DMS 273 (cell line): Measurements from ENCODE around the gene SAMSN1.
A peak's percentile ranks its signal among the peaks of the same experiment; 100 is the strongest.

Source experiments
- DNase-seq: peaks from one replicate; lab custom pipeline; 2025; ENCODE audit not compliant: unreplicated experiment; lab: John Stamatoyannopoulos, UW

SAMSN1 gene

DNA sequence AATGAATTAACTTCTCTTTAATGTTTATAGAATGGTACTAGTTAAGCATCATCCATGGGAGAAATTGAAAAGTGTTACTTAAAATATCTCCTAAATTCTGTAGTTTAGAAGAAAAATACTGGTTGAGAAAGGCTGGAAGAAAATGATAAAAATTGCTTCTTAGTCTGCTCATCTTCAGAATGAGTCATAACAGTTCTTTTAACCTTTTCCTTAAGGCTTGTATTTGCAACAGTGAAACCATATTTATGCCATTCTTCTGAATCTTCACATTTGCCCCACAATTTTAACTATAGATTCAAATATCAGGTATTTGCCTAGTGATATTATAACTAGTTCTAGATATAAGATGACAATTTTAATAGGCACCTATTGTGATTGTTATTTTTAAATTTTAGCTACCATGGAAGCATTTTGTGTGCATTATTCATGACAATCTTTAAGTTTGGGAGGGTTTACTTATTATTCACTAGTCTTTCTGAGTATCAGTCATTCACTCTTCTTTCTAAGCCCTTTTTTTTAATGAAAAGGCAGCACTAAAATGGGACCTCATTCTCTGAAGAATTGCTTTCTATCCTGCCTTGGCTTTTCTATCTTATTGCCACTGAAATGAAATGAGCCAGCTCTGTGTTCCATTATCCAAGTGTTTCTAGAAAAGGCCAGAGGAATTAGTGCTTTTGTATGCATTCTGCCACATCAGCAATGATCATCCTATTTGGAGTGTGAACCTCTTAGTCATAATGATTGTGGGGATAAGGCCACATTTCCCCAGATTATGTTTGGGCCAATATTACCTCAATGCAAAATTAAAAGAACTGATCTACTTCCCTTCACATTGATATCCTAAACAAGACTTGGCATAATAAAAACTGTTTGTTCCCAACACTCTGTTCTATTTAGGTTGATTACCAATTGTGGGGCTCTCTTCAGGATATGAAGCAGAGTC lies 58.4 kb downstream of the SAMSN1 start:
- DNase-seq, result no peak

DNA sequence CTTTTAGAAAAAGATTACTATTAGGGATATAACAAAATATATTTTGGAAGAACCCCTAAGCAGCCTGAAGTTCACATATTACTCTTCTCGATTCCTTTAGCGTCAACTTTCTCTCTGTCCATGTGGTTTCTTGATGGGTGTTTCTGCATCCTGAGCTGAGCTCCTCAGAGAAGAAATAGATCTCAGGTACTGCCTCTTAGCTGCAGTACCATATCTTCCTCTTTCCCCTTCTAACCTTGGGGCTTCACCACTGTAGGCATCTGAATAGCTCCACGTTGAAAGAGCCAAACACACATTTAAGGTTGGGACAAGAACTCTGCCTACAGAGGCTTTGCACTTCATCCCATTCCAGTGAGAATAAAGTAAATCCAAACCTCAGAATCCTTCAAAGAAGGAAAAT lies 59.2 kb downstream of the SAMSN1 start:
- DNase-seq, result no peak

DNA sequence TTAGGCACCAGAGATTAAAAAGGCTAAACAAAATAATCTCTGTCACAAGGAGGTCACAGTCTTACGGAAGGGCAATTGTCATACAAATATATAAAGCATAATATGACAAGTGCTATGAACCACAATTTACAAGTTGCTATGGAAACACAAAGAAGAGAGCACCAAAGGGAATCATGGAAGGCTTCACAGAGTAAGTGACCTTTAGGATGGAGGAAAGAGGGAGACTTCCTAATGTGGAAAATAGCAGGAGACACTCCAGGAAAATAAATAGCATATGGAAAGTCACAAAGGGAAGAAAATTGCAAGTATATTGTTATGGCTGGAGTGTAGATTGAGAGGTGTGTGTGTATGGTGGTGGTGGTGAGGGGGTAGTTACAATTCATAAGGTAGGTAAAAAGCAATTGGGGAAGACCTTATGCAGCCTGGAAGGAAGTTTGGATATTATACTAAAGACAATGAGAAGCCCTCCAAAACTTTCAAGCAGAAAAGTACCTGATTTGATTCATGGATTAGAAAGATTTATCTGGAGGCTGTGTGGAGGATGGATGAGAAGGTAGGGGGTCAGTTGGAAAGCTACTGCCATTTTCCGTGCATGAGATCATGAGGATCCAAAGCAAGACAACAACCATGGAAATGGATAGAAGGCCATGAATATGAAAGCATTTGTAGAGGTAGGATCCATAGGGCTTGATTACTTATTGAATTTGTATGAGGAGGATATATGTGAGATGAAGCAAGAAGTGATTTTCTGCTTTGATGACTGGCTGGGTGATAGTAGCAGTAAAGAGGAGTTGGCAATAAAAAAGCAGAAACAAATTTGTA lies 61.7 kb downstream of the SAMSN1 start:
- DNase-seq, result no peak

DNA sequence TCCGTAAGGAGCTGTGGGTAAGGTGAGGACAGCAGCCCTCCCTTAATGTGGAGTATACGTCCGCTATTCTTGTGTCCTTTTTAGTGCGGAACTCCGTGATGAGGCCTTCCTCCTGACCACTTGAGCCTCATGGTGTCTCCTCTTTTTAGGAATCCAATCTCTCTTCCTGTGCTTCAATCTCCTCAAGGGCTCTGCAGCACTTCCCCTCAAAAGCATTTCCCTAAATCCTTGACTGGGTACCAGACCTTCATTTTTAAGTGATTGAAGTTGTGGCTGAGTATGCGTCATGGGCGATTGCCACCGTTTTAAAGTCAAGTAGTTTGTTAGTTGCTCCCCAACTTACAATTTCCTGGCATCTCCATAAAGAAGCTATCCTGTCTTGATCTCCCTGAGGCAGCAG lies 62.8 kb downstream of the SAMSN1 start:
- DNase-seq, result no peak

DNA sequence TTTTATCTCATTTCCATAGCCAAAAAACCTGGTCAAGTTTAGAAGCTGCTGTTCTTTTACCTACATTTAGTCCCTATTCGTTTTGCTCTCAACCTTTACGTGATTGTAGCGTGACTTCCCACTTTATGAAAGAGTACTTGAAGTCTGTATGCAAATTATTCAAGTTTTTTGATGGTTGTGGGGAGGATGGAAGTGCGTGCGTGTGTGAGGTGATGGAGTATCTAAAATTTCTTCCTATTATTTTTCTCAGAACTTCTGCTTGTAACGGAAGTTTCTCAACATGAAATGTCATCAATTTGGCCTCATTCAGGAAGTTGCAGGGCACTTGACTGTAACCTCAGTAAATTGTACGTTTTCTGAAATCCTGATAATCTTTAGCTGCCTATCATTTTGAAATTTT lies 64.0 kb downstream of the SAMSN1 start:
- no peak for DNase-seq

DNA sequence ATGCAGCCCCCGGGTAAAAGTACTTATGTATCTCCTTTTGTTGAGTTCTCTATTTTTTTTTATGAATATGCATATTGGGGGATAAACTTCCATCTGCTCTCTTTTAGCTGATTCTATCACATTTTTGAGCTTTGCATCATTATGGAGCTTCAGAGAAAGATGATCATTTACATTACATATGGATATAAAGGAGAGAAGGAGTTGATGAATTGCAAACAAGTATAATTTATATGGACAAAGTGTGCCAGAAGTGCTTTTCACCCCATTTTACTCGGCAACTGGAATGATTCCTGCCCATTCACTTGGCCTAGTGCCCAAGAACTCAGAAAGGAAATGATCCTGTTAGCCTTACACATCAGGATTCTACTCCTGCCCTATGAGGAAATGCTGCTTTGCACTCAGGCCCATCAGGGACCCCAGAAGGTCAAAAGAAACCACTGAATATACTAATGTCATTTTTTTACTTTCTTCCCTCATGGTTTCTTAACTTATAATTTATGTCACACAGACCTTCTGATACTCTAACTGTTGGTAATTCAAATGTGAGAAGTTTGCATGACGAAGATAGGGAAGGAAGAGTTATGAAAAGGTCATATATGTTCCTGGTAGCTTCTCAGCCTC lies 65.6 kb downstream of the SAMSN1 start:
- DNase-seq, result peak; percentile 9

DNA sequence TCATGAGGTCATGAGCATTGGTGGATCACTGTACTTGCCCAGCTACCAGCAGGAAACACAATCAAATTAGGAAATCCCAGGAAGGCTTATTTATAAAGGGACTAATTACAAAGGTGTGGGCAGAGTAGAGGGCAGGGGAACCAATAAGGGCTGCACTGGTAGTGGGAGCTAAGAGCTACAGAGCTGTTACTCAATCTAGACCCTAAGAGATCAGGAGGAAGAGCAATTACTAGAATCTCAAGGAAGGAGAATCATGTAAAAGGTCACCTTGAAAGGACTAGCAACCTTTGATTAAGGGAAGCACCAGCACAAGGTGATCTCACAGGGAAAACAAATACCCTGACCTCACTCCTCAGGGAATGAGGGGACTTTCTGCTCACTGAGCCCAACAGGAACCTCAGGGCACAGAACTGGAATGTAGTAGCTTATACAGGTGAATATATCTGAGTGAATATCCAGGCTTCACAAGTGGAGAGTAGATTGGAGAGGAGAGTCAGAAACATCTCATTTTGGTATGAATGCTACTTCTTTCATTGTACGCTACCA lies 66.8 kb downstream of the SAMSN1 start:
- DNase-seq, result no peak

DNA sequence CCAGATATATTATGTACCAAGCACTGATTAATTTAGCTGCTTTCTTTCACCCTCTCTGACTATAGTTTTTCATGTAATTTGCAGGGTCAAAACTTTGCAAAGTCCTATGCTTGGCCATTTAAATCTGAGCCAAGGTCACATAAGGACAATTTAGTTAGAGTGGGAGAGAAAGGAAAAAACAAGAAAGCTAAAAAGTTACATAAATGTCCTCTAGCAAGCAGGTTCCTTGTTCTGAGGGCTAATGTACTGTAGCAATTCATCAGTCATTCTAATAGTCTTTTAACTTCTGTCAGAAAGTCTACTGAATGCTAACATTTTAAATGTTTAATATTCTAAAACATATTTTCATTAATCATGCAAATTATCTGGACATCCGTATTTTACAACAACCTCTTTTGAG lies 68.3 kb downstream of the SAMSN1 start:
- DNase-seq, result no peak

DNA sequence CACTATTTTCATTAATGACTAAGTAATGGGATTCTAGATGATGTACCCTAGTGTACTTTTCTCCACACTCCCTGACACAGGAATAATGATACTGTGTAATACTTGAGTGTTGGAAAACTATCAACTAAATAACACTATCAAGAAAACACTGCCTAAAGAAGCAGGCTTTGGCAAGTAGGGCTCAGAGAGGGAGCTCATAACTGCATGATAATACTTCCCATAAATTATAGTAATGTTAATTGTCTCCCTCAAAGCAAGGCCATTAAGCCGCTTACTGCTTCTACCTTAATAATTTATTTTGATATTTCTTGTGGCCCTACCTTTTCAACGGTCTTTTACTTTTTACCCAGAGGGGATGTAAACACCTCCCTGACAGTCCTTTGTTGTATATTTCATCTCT lies 69.0 kb downstream of the SAMSN1 start:
- no peak for DNase-seq

DNA sequence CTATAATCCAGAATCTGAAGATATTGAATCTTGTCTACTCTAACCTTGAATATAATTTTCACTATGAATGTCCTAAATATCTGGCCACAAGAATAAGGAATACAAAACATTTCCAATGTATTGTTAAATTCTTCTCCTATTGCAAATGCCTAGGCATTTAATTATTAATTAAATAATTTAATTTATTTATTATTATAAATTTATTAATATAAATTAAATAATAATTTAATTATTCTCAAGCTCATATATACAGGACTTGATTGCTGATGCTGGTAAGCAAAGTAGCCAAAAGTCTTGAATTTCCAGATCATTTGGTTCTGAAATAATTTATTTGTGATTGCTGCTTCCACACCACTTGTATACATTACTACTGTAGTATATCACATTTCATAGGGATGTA lies 71.1 kb downstream of the SAMSN1 start:
- no peak for DNase-seq

DNA sequence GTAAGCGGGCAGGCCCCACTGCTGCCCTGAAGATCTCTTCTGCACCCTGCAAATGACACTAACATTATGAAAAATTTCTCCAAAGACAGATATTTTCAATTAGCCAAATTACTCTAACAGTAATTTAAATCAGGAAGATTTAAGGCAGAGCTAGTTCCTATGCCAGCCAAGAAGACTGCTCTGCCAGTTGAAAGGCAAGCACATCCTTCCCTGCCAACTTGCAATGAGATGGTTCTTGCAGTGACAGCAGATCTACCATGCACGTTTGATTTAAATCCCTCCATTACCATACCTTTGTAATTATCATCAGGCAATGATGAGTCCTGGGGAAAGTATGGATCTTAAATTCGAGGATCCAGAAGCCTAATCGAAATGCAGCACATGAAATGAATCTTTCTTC lies 76.5 kb downstream of the SAMSN1 start:
- no peak for DNase-seq

DNA sequence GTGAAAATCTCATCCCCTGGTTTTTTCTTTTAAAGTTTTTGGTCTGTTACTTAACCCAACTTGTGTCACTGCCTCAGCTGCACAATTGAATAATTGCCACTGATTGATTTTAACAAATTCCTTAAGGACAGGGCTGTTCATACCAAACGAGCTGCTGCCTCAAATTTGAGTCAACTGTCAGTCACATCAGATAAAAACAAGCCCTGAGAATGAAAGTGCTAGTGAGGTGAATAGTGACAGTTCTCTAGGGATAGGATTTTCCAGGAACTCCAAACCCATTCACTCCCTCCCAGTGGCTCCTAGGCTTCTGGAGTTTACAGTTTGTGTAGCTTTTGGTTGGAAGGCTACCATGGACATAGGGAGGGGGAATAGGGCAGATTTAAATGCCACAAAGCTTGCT lies 79.4 kb downstream of the SAMSN1 start:
- DNase-seq, result no peak

DNA sequence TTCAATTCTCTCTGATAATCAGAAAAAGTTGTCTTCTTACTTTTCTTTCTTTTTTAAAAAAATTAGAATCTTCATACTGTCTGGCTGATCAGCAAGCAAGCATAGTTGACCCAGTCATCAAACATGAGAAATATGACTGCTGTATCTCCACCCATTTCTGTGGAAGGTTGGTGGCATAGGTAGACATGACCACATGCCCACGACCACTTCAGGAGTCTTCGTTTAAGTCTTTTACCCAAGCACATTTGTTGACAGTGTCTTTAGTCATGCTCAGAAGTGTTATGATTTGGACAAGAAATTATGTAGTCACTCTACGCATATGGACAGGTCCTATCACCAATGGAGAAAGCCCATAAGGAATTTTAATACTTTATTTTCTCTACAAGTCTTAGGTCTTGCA lies 88.4 kb downstream of the SAMSN1 start:
- DNase-seq, result no peak

DNA sequence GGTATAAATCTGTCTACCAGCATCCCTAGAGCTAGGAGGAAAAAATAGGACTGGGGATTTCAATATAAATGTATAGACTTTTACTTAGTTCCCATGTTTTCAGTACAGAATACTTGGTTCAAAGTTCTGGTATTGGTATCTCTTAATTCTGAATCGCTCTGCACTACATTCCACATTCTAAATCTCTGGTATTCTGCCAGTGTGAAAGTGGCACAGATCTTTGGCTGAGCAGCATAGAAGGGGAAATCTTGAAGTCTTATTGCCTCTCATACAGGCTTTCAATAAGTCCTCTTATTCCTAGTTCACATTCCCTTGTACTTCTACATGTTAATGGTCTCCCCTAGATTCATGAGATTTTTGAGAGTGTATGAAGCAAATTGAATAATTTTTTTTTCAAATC lies 89.2 kb downstream of the SAMSN1 start:
- no peak for DNase-seq

DNA sequence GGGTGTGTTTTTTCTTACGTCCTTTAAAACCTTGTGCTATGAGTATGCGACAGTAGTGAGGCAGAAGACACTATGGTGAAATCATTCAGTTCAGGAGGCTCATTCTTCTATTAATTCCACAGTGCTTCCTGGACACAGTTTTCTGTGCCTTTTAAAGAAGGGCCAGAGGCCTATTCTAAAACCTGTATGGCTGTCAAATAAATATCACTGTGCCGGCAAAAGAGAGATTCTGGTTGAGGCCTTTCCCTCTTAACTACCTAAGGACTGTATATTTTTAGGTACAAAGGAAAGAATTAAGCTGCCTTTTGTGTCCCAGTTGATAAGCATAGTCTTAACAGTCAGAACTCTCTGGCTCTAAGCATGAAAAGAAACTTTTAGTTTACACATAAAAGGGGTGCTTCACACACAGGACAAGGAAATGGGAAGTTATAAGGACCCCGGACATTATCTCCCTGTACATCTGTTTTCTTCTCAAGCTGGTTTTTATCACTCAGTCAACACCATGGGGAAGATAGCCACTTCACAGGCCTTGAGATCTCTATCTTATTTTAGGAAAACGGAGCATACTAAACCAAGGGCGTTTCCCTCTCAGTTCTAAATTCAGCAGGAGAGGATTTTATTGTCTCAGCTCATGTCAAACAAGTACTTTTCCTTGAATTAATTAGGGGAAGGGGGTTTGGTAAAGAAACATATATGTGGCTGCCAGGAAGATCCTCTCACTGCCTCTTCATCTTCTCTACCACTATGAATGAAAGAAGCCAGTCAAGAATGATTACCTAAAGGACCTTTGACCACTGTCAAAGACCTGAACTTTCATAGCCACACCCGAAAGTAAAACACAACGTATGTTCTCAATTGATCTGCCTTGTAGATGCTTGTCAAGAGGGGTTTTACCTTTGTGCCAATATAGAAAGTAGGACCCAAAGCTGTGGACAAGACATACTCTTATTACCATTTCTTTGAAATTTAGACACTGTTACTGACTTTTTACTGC lies 91.8 kb downstream of the SAMSN1 start:
- DNase-seq, result no peak

DNA sequence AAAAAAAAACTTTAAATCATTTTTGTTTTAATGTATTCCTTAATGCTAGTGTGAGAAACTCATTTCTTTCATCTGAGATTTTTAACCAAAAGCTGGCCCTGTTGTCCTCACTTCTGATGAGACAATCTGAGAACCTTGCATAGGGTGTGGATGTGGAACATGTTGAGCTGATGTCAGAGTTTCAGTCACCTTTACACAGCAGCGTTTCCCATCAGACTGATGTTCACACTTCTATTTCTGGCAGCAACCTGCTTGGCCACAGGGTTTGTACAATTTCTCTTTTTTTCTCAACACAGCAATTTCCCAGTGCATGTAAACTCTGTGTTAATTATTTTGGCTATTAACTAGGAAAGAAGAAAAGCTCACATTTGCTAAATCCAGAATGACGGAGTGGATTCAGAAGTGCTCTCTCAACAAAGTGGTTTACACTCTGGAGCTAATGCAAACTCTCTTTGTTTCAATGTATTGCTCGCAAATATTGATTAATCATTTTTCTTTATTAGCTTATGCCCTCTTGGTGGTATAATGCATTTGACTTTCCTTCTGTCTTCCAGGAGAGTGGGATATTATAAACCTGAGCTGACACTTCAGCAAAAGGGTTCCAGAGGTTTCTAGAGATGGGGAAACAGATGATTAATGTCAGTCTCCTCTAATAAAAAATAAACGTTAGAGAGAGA lies 92.6 kb downstream of the SAMSN1 start:
- no peak for DNase-seq

DNA sequence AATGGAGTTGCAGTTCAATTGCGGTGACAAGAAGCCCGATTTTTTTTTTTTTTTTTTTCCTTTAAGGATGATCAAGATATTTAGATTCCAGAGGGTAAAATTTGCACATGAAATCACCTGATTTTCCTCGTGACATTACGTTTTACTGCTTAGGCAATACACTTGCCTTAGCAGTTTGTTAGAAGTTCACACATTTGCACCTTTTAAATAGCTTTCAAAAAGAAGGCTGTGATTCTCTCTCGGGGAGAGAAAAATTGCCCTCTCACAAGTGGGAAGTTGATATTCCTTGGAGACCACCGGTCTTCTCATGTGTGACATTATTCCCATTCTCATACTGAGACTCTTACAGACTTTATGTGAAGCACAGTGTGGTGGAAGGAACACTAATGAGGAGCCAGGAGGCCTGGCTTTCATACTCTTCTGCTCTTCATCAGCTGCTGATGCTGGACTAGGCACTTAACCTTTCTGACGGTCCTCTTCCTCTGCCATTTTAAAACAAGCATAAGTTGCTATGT lies 93.3 kb downstream of the SAMSN1 start:
- no peak for DNase-seq

DNA sequence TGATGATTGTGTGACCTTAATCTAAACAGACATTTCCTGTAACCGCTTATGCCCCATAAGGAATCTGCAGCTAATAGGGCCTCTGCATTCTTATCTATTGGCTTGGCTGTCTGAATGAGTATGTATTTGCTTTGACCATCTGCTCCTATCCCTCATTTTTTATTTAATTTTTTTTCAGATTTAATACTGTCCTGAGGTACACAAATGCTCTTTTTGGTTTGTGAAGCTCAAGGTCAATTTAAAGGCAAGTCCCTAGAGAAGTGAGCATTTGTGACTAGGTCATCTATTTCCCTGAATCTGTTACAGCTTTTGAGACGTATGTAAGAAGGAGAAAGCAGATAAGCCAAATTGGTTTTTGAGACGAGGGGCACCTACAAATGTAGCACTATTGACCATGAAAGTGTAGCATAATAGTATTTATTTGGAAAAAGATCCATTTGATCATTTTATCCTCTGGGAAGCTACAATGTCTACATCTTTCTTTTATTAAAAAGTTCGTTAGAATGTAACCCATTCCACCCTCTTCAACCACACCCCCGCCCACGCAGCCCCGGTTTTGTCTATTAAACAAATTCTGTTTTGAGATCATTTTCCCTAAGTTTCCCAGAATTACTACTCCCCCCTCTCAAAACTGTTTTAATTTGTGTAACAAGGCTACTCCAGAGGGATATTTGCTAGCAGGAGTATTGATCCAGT lies 93.9 kb downstream of the SAMSN1 start:
- DNase-seq, result peak; percentile 4

DNA sequence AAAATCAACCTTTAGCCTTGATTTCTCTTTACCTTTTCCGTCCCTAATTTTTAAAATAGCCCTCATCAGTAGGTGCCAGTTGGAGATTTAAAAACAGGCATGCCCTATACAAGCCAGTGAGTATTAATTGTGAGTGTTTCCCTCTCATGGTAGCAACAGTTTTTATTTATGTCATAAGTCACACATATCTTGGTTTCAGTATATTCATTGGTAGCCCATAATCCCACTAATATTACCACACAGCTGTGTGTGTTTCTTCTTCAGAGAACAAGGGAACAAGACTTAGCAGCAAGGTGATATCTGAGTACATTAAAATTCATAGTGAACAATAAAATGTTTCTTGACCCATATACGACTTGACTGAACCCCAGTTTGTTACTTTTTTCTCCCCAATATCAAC lies 94.6 kb downstream of the SAMSN1 start:
- no peak for DNase-seq
